ENCODE measurements around the gene TWSG1.
"Not testable (repeated sequence)": the region's sequence is repeated elsewhere in the genome, so short reads cannot be mapped to it uniquely, and the experiment has no call there.

Gene TWSG1

GRCh38 chr18:9433122-9433521 is 98.5 kb downstream of the TWSG1 start:
- not testable (repeated sequence) for H3K4me3 ChIP-seq (replicated peaks; ENCODE audit: insufficient read depth, low read length); H3K27me3 ChIP-seq (ENCODE audit: insufficient read depth, poor library complexity, severe bottlenecking); H3K27ac ChIP-seq (replicated peaks)
- DNase-seq (ENCODE audit: low read depth in 1 of 2, low spot score in 1 of 2), result peak; percentile 20 to 38
- TF ChIP-seq SPI1 (IDR thresholded peaks at IDR 0.05; ENCODE audit: borderline replicate concordance, low read depth), result peak; percentile 71

- peak in 1 of 2 experiments; percentile 36 for DNase-seq (ENCODE audit: low read depth in 1 of 2, low spot score in 1 of 2)
- Histone ChIP-seq H3K4me3 (replicated peaks; ENCODE audit: insufficient read depth, low read length) (no peak overlapping the region), H3K27ac (replicated peaks) (no peak overlapping the region), H3K27me3 (ENCODE audit: insufficient read depth, poor library complexity, severe bottlenecking) (no peaks in the 10 kb centered on the region)
- TF ChIP-seq POLR2AphosphoS5 (IDR thresholded peaks at IDR 0.05; ENCODE audit: low read depth) (no peak), REST (IDR thresholded peaks at IDR 0.05; ENCODE audit: insufficient replicate concordance, low read depth) (no peak)
These were observed 99.1 kb downstream of the TWSG1 start for GRCh38 chr18:9433671-9434121.

GRCh38 chr18:9434122-9434701 is 99.6 kb downstream of the TWSG1 start:
- no peak overlapping the region for H3K27ac ChIP-seq (replicated peaks)
- no peaks in the 10 kb centered on the region for H3K27me3 ChIP-seq (ENCODE audit: insufficient read depth, poor library complexity, severe bottlenecking)
- no peak for DNase-seq (ENCODE audit: low read depth in 1 of 2, low spot score in 1 of 2)
- H3K4me3 ChIP-seq (replicated peaks; ENCODE audit: insufficient read depth, low read length), result no peak overlapping the region
- TF ChIP-seq POLR2AphosphoS5 (IDR thresholded peaks at IDR 0.05; ENCODE audit: low read depth), result no peak
- no peak for TF ChIP-seq REST (IDR thresholded peaks at IDR 0.05; ENCODE audit: insufficient replicate concordance, low read depth)
- no peak for TF ChIP-seq CTCF (IDR thresholded peaks at IDR 0.05; ENCODE audit: insufficient read depth, low read length)
- TF ChIP-seq SPI1 (IDR thresholded peaks at IDR 0.05; ENCODE audit: borderline replicate concordance, low read depth), result no peak
- no peak for TF ChIP-seq GABPA (IDR thresholded peaks at IDR 0.05; ENCODE audit: low read depth)

DNA sequence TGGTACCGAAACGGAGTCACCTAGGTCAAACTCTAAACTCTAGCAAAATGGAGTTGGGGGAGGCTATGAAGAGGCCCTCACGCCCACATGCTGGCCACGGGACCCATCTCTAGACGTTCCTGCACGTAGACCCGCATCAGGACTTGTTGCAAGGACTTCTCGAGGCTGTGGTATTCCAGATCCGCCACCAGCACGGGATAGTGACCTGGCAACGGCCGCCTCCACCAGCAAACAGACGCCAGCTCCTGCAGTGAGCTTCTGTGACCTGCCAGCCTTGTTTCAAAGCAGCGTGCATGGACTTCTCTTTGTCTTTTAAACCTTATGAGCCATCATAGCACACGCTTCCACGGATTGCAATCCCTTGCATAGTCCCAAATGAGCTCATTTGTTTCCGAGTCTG is 100.5 kb downstream of the TWSG1 start:
- no peak for DNase-seq (ENCODE audit: low read depth in 1 of 2, low spot score in 1 of 2)

More for the DNA sequence above, 100.5 kb downstream of the TWSG1 start:
- no peaks in the 10 kb centered on the region for H3K27me3 ChIP-seq (ENCODE audit: insufficient read depth, poor library complexity, severe bottlenecking)
- H3K27ac ChIP-seq (replicated peaks), result no peak overlapping the region
- no peak overlapping the region for H3K4me3 ChIP-seq (replicated peaks; ENCODE audit: insufficient read depth, low read length)
- TF ChIP-seq SPI1 (IDR thresholded peaks at IDR 0.05; ENCODE audit: borderline replicate concordance, low read depth) (no peak), CTCF (IDR thresholded peaks at IDR 0.05; ENCODE audit: insufficient read depth, low read length) (no peak), REST (IDR thresholded peaks at IDR 0.05; ENCODE audit: insufficient replicate concordance, low read depth) (no peak), POLR2AphosphoS5 (IDR thresholded peaks at IDR 0.05; ENCODE audit: low read depth) (no peak), GABPA (IDR thresholded peaks at IDR 0.05; ENCODE audit: low read depth) (no peak)
